B cell (primary cell): ENCODE measurements around the gene HOOK1.

ENCODE experiments used
- CTCF ChIP-seq: fragments of 200-600 bp; IDR thresholded peaks from one replicate; pipeline ENCODE4 v1.8.0; 2022; ENCODE audit warnings: antibody characterized with exemption, mild to moderate bottlenecking
- EZH2 ChIP-seq: IDR thresholded peaks from 2 replicates; pipeline ENCODE4 v1.6.1; 2012; ENCODE audit warnings: borderline replicate concordance, low read depth, mild to moderate bottlenecking, moderate library complexity, low read length; ENCODE audit not compliant: insufficient read depth, poor library complexity, severe bottlenecking

GRCh38 chr1:59816318-59816878, 1.6 kb downstream of the HOOK1 start:
- no peak for TF ChIP-seq CTCF
- TF ChIP-seq EZH2, result no peak
